OCI-LY7 (cell line): ENCODE results near the gene SORCS1. TPM values are rescaled to one million over a fixed set of nuclear protein-coding genes. Genes with fewer than 3 reads are reported as not detected.

Experiments
- BruUV-seq: library from RNA; stranded (reverse); fragments of 400-500 nt; replicated peaks from 2 replicates; lab custom pipeline; 2021; lab: Mats Ljungman, UMichigan
- CTCF ChIA-PET: fragments of 300-600 bp; sonication (Branson Sonifier 250); formaldehyde crosslinking; loops from one replicate; lab custom pipeline; 2022; ENCODE audit warnings: antibody characterized with exemption; ENCODE audit not compliant: unreplicated experiment; lab: Charles Lee
- POLR2A ChIA-PET: fragments of 300-600 bp; sonication (Branson Sonifier 250); formaldehyde crosslinking; loops from one replicate; lab custom pipeline; 2022; ENCODE audit warnings: antibody characterized with exemption; lab: Charles Lee
- DNase-seq: peaks from one replicate; pipeline ENCODE4 v3.0.0-alpha.2; 2015; ENCODE audit warnings: low spot score
- H2AFZ ChIP-seq: fragments of 200-600 bp; sonication (generic), shearing (Covaris generic); 2 replicates; pipeline ENCODE4 v1.6.1; 2014; ENCODE audit warnings: mild to moderate bottlenecking, antibody characterized with exemption, low read length, moderate library complexity
- H3K27ac ChIP-seq: fragments of 200-600 bp; sonication (generic); 2 replicates; pipeline ENCODE4 v1.5.1; 2014; ENCODE audit warnings: mixed run types, low read depth, mild to moderate bottlenecking, moderate library complexity, low read length, inconsistent platforms; ENCODE audit not compliant: poor library complexity, severe bottlenecking
- H3K36me3 ChIP-seq: fragments of 200-600 bp; sonication (generic); 2 replicates; pipeline ENCODE4 v1.6.1; 2014; ENCODE audit warnings: mild to moderate bottlenecking, antibody characterized with exemption, low read length, moderate library complexity, mixed read lengths; ENCODE audit not compliant: insufficient read depth
- H3K4me1 ChIP-seq: fragments of 200-600 bp; sonication (generic); 2 replicates; pipeline ENCODE4 v1.5.1; 2014; ENCODE audit warnings: mild to moderate bottlenecking, low read length; ENCODE audit not compliant: insufficient read depth, poor library complexity, severe bottlenecking
- H3K4me2 ChIP-seq: fragments of 200-600 bp; sonication (generic); 2 replicates; pipeline ENCODE4 v1.6.1; 2014; ENCODE audit warnings: mild to moderate bottlenecking, low read length
- H3K4me3 ChIP-seq: fragments of 200-600 bp; sonication (generic); 2 replicates; pipeline ENCODE4 v1.5.1; 2014; ENCODE audit warnings: mild to moderate bottlenecking, low read depth, low read length; ENCODE audit not compliant: poor library complexity, severe bottlenecking
- H3K79me2 ChIP-seq: fragments of 200-600 bp; sonication (generic); 2 replicates; pipeline ENCODE4 v1.6.1; 2016; ENCODE audit warnings: low read depth, mild to moderate bottlenecking, low read length, moderate library complexity, mixed read lengths; ENCODE audit not compliant: insufficient read depth
- H3K9me2 ChIP-seq: fragments of 200-600 bp; sonication (generic); 2 replicates; pipeline ENCODE4 v1.6.1; 2016; ENCODE audit warnings: mild to moderate bottlenecking, low read length, mixed read lengths; ENCODE audit not compliant: insufficient read depth
- H3K9me3 ChIP-seq: fragments of 200-600 bp; sonication (generic); 2 replicates; pipeline ENCODE4 v1.6.1; 2014; ENCODE audit warnings: mild to moderate bottlenecking, mixed run types, low read length, mixed read lengths
- H4K20me1 ChIP-seq: fragments of 200-600 bp; sonication (generic); 2 replicates; pipeline ENCODE4 v1.6.1; 2014; ENCODE audit warnings: mild to moderate bottlenecking, antibody characterized with exemption, low read length, moderate library complexity, mixed read lengths; ENCODE audit not compliant: insufficient read depth
- EZH2phosphoT487 ChIP-seq: fragments of 200-600 bp; sonication (generic); IDR thresholded peaks from 2 replicates; pipeline ENCODE4 v1.6.1; 2018; ENCODE audit warnings: low read depth, borderline replicate concordance, mild to moderate bottlenecking, mixed run types, antibody characterized with exemption, low read length, moderate library complexity, mixed read lengths
- intact Hi-C: fragments of 100-400 bp; cut with micrococcal nuclease; formaldehyde crosslinking; loops from one replicate; pipeline ENCODE4 v1.10.0; 2022; ENCODE audit not compliant: unreplicated experiment
- total RNA-seq, 2 experiments: library from RNA; depleted of rRNA in 1 of 2; stranded (reverse); fragments of >200 nt in 1 of 2; shearing (Covaris generic) in 1 of 2; gene quantifications; 2 replicates each; pipeline ENCODE4 v1.2.3, GENCODE V29; 2014 to 2022
- TF ChIP-seq, protein P1 (sequence below): fragments of 200-600 bp; sonication (generic); conservative IDR thresholded peaks from 2 replicates; pipeline ENCODE4 v1.5.1; 2014; ENCODE audit warnings: mild to moderate bottlenecking, antibody characterized with exemption, low read length, moderate library complexity, mixed read lengths

Gene SORCS1
- total RNA-seq, 2 experiments from 2014 or later = not detected

DNA sequence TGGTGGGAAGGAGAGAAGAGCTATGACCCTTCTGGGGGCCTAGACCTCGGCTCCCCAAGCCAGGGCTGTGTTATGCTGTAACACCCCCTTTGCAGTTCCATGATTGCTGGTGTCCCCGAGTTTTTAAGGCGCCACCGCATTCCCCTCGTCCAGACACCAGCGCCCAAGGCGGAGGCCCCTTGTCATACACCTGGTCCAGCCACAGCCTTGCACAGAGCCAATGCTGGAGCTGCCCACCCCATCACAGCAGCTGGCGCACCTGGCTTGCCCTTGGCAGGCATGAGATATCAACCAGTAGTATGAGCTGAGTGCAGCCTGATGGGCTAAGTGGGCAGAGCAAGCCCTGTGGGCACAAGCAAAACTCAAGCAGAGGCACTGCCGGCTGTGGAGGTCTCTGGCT, 209.4 kb downstream of the SORCS1 start:
- Histone ChIP-seq H3K4me3 (no peak overlapping the region), H3K27ac (no peak overlapping the region), H2AFZ (no peak overlapping the region), H3K9me2 (no peaks in the 10 kb centered on the region), H3K4me2 (no peak overlapping the region), H3K79me2 (no peaks in the 10 kb centered on the region), H4K20me1 (no peaks in the 10 kb centered on the region), H3K4me1 (no peaks in the 10 kb centered on the region), H3K36me3 (no peaks in the 10 kb centered on the region), H3K9me3 (no peaks in the 10 kb centered on the region)
- intact Hi-C loops = no loop called here
- TF ChIP-seq EZH2phosphoT487 = no peak
- TF ChIP-seq, protein P1, sequence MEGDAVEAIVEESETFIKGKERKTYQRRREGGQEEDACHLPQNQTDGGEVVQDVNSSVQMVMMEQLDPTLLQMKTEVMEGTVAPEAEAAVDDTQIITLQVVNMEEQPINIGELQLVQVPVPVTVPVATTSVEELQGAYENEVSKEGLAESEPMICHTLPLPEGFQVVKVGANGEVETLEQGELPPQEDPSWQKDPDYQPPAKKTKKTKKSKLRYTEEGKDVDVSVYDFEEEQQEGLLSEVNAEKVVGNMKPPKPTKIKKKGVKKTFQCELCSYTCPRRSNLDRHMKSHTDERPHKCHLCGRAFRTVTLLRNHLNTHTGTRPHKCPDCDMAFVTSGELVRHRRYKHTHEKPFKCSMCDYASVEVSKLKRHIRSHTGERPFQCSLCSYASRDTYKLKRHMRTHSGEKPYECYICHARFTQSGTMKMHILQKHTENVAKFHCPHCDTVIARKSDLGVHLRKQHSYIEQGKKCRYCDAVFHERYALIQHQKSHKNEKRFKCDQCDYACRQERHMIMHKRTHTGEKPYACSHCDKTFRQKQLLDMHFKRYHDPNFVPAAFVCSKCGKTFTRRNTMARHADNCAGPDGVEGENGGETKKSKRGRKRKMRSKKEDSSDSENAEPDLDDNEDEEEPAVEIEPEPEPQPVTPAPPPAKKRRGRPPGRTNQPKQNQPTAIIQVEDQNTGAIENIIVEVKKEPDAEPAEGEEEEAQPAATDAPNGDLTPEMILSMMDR = no peak
- DNase-seq = no peak
- ChIA-PET POLR2A (no interaction called here), CTCF (no interaction called here)
- BruUV-seq = no TSS peak

GRCh38 chr10:106952033-106952432, 212.5 kb downstream of the SORCS1 start:
- intact Hi-C loops = no loop called here
- H3K9me2 ChIP-seq = no peaks in the 10 kb centered on the region
- no peak overlapping the region for H2AFZ ChIP-seq
- no peak overlapping the region for H3K27ac ChIP-seq
- no peaks in the 10 kb centered on the region for H4K20me1 ChIP-seq
- ChIA-PET POLR2A (interaction anchor here (0.9 kb wide), 1 partner anchor 15 kb away, joined by 3 read pairs; no protein-coding TSS in a partner anchor), CTCF (no interaction called here)
- no peak overlapping the region for H3K4me2 ChIP-seq
- BruUV-seq = no TSS peak
- no peaks in the 10 kb centered on the region for H3K79me2 ChIP-seq
- H3K4me1 ChIP-seq = no peaks in the 10 kb centered on the region
- H3K9me3 ChIP-seq = no peaks in the 10 kb centered on the region
- no peak overlapping the region for H3K4me3 ChIP-seq
- TF ChIP-seq, protein P1 = no peak
- TF ChIP-seq EZH2phosphoT487 = no peak
- DNase-seq = no peak
- H3K36me3 ChIP-seq = no peaks in the 10 kb centered on the region

DNA sequence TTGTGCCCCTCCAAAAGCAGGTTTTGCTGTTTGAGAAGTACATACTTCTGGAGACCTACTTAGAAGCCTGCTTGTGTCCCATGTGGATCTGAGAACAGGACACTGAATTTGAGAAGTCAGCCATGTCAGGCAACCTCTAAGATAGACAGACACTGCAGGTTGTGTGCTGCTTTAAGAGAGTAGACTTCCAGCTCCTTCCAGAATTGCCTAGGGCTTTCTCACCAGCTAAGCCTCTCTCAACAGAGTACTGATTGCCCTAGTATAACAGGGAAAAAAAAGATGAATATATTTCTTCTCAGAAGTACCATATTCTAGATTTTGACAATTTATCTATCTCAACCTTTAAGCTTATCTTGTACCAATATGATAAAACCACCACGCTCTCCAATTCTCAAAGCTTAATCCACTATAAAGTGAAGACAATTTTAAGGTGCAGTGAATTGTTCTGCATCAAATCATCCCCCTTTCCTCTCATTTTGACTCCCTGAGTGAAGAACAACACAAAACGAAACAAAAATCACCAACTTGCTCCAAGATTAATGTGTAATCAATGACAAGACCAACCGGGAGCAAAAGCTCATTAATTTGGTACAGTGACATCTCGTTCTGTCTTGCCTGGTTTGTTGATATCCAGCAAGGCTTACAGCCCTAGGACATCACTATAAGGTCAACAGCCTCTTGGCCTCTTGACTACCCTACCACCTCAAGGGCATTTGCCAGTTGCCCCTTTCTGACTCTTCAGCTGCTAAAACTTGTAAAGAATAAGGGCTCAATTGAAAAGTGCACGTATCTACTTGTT, 214.6 kb downstream of the SORCS1 start:
- Histone ChIP-seq H3K9me2 (no peaks in the 10 kb centered on the region), H4K20me1 (no peaks in the 10 kb centered on the region), H3K4me3 (no peak overlapping the region), H3K36me3 (no peaks in the 10 kb centered on the region), H3K9me3 (no peaks in the 10 kb centered on the region), H3K27ac (no peak overlapping the region), H2AFZ (no peak overlapping the region), H3K4me1 (no peaks in the 10 kb centered on the region), H3K4me2 (no peak overlapping the region), H3K79me2 (no peaks in the 10 kb centered on the region)
- TF ChIP-seq, protein P1 = no peak
- no peak for TF ChIP-seq EZH2phosphoT487
- POLR2A ChIA-PET = interaction anchor here (0.5 to 0.6 kb wide), 2 partner anchors 97 to 246 kb away, joined by 3 to 4 read pairs; no protein-coding TSS in a partner anchor
- intact Hi-C loops = no loop called here
- DNase-seq = no peak
- CTCF ChIA-PET = no interaction called here
- no TSS peak for BruUV-seq
